Fibroblast of lung (primary cell): ENCODE measurements around the gene SLC22A4. TPM values are rescaled to one million over a fixed set of nuclear protein-coding genes. Genes with fewer than 3 reads are reported as not detected.

Source experiments
- DNase-seq, 2 donors: peaks; one replicate each; pipeline versions ENCODE4 v3.0.0 to v3.0.0-alpha.2; 2010; ENCODE audit warnings: low read depth in 2 of 2
- H2AFZ ChIP-seq: 2 replicates; pipeline ENCODE4 v1.5.1; 2012; ENCODE audit warnings: low read length, control low read depth, inconsistent platforms
- H3K27ac ChIP-seq: 2 replicates; pipeline ENCODE4 v1.5.1; 2011; ENCODE audit warnings: low read length, control low read depth; ENCODE audit not compliant: insufficient read depth
- H3K27me3 ChIP-seq: 2 replicates; pipeline ENCODE4 v1.5.1; 2011; ENCODE audit warnings: mild to moderate bottlenecking, low read length; ENCODE audit not compliant: control insufficient read depth, insufficient read depth
- H3K36me3 ChIP-seq: 2 replicates; pipeline ENCODE4 v1.5.1; 2011; ENCODE audit warnings: low read length; ENCODE audit not compliant: control insufficient read depth, insufficient read depth
- H3K4me1 ChIP-seq: 2 replicates; pipeline ENCODE4 v1.5.1; 2011; ENCODE audit warnings: low read length; ENCODE audit not compliant: control insufficient read depth, insufficient read depth; ENCODE audit errors: extremely low read depth
- H3K4me2 ChIP-seq: 2 replicates; pipeline ENCODE4 v1.5.1; 2011; ENCODE audit warnings: low read length, control low read depth; ENCODE audit not compliant: insufficient read depth; ENCODE audit errors: extremely low read depth
- H3K4me3 ChIP-seq, 4 experiments: fragments of 200-600 bp in 1 of 4; sonication (generic) in 1 of 4; replicated peaks in 1 of 4; 2 replicates each; pipeline ENCODE4 v1.5.1; 2011 to 2016; ENCODE audit warnings: low read length in 4 of 4, low read depth in 3 of 4, mild to moderate bottlenecking in 3 of 4, control low read depth in 2 of 4, inconsistent platforms in 1 of 4, mixed read lengths in 1 of 4; ENCODE audit not compliant: insufficient read depth in 1 of 4; ENCODE audit errors: control extremely low read depth in 1 of 4
- H3K79me2 ChIP-seq: 2 replicates; pipeline ENCODE4 v1.5.1; 2012; ENCODE audit warnings: mild to moderate bottlenecking, low read length, inconsistent platforms; ENCODE audit not compliant: control insufficient read depth, insufficient read depth
- H3K9ac ChIP-seq: 2 replicates; pipeline ENCODE4 v1.5.1; 2011; ENCODE audit warnings: mild to moderate bottlenecking, low read length, control low read depth; ENCODE audit not compliant: insufficient read depth
- H3K9me3 ChIP-seq: 2 replicates; pipeline ENCODE4 v1.5.1; 2012; ENCODE audit warnings: low read depth, low read length; ENCODE audit not compliant: control insufficient read depth, insufficient read depth
- H4K20me1 ChIP-seq: 2 replicates; pipeline ENCODE4 v1.5.1; 2011; ENCODE audit warnings: low read length; ENCODE audit not compliant: control insufficient read depth, insufficient read depth; ENCODE audit errors: extremely low read depth
- EZH2 ChIP-seq: IDR thresholded peaks from 2 replicates; pipeline ENCODE4 v1.5.1; 2012; ENCODE audit warnings: low read length, control low read depth, mild to moderate bottlenecking; ENCODE audit errors: missing control alignments
- polyA plus RNA-seq, 2 donors: library from polyadenylated mRNA; depleted of rRNA in 1 of 2; stranded (reverse) in 1 of 2; unstranded in 1 of 2; fragments of >200 nt; gene quantifications; 2 replicates each; pipeline ENCODE4 v1.2.1, GENCODE V29; 2011 to 2012; ENCODE audit warnings: missing spikeins in 1 of 2
- total RNA-seq: library from RNA; depleted of rRNA; stranded (reverse); fragments of >200 nt; gene quantifications from 2 replicates; pipeline ENCODE4 v1.2.1, GENCODE V29; 2014
- TF ChIP-seq, protein P1 (sequence below), 2 donors: IDR thresholded peaks in 1 of 2; conservative IDR thresholded peaks in 1 of 2; 1 replicate in 1 of 2; 2 replicates in 1 of 2; pipeline ENCODE4 v1.5.1; 2011 to 2012; ENCODE audit warnings: low read length in 2 of 2, control low read depth in 1 of 2, inconsistent platforms in 1 of 2, low read depth in 1 of 2, mild to moderate bottlenecking in 1 of 2

Gene SLC22A4
- total and polyA plus RNA-seq, 2 donors (not counting 1 experiment from before 2014, with no cell fraction given), result 1.1 to 4.1 TPM

DNA sequence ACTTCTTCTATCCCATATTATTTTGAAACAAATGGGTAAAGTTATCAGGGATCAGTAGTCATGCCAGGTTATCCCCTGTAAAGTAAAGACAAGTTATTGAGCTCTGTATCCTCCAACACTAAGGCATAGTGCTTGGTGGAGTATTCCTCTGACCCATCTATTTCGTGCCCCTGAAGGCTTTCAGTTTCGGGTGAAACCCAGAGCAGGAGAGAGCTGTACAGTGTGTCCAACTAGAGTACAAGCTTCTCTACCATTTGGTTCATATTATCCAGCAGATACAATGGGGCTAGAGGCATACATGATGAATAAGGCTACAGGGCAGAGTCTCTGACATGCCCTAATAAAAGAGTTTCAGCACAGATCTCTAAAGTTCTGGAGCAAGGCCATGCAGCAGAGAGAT lies 3.2 kb upstream of the SLC22A4 start:
- Histone ChIP-seq H3K79me2 (peaks cover 6% of the 10 kb centered on the region), H3K4me3 (no peak overlapping the region), H3K4me1 (peaks cover 4% of the 10 kb centered on the region), H3K4me2 (no peak overlapping the region), H3K9me3 (no peaks in the 10 kb centered on the region), H3K27ac (no peak overlapping the region), H4K20me1 (no peaks in the 10 kb centered on the region), H3K36me3 (no peaks in the 10 kb centered on the region), H2AFZ (no peak overlapping the region), H3K27me3 (no peaks in the 10 kb centered on the region), H3K9ac (no peak overlapping the region)
- DNase-seq, result no peak
- no peak for TF ChIP-seq EZH2
- TF ChIP-seq, protein P1, sequence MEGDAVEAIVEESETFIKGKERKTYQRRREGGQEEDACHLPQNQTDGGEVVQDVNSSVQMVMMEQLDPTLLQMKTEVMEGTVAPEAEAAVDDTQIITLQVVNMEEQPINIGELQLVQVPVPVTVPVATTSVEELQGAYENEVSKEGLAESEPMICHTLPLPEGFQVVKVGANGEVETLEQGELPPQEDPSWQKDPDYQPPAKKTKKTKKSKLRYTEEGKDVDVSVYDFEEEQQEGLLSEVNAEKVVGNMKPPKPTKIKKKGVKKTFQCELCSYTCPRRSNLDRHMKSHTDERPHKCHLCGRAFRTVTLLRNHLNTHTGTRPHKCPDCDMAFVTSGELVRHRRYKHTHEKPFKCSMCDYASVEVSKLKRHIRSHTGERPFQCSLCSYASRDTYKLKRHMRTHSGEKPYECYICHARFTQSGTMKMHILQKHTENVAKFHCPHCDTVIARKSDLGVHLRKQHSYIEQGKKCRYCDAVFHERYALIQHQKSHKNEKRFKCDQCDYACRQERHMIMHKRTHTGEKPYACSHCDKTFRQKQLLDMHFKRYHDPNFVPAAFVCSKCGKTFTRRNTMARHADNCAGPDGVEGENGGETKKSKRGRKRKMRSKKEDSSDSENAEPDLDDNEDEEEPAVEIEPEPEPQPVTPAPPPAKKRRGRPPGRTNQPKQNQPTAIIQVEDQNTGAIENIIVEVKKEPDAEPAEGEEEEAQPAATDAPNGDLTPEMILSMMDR (conservative IDR thresholded peaks at IDR 0.05 in 1 of 2, IDR thresholded peaks at IDR 0.05 in 1 of 2; ENCODE audit: low read depth in 1 of 2, low read length in 2 of 2), result no peak

DNA sequence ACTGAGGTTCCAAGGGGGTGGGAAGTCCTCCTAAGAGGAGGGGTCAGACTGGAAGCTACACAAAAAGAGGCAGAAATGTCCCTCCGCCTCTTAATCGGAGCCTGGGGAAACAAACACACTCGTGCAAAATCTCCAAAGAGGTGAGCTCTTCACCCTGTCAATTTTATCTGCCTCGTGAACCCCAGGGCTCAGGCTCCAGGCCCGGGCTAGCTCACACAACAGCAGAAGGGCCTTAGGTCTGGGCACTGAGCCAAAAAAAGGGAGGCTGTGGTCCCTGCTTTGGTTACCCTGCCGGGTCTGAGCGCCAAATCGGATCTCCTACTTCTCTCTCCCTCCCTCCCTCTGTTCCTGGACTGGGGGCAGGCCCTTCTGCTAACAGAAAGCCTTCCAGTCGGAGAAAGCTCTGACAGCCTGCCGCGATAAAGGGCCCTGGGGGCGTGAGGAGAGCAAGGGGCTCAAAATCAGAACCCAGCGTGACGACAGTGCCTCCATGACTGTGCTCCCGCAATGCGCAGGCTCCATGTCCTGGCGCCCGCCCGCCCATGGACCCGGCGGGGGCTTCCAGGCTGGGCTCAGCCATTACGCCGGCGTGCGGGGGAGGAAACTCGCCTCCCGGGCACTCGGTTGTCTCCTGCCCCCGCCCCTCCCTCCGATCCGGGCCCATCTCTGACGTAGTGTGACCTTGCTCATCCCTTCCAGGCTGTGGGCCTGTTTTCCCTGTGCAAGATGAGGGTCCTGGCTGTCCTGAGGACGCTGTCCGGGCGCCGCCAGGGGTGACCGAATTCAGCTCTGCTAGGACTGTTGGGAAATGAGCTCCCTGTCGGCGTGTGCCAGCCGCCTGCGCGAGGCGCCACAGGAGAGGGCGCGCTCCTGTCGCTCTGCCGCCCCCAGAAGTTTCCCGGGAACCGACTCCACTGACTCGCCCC lies 865 bp upstream of the SLC22A4 start:
- Histone ChIP-seq H3K27ac (peak overlapping the region; percentile 90), H3K36me3 (no peaks in the 10 kb centered on the region), H3K27me3 (no peaks in the 10 kb centered on the region), H3K4me1 (peaks cover 4% of the 10 kb centered on the region), H3K9ac (peak overlapping the region; percentile 91), H3K9me3 (no peaks in the 10 kb centered on the region), H3K79me2 (peaks cover 9% of the 10 kb centered on the region), H2AFZ (peak overlapping the region; percentile 75), H3K4me3 (peak overlapping the region; percentile 54 to 70 (median 58)), H4K20me1 (no peaks in the 10 kb centered on the region), H3K4me2 (peak overlapping the region; percentile 82)
- DNase-seq, result peak; percentile 84 to 89
- TF ChIP-seq EZH2, result no peak
- TF ChIP-seq, protein P1 (conservative IDR thresholded peaks at IDR 0.05 in 1 of 2, IDR thresholded peaks at IDR 0.05 in 1 of 2; ENCODE audit: low read depth in 1 of 2, low read length in 2 of 2), result peak in 1 of 2 donors; percentile 17

DNA sequence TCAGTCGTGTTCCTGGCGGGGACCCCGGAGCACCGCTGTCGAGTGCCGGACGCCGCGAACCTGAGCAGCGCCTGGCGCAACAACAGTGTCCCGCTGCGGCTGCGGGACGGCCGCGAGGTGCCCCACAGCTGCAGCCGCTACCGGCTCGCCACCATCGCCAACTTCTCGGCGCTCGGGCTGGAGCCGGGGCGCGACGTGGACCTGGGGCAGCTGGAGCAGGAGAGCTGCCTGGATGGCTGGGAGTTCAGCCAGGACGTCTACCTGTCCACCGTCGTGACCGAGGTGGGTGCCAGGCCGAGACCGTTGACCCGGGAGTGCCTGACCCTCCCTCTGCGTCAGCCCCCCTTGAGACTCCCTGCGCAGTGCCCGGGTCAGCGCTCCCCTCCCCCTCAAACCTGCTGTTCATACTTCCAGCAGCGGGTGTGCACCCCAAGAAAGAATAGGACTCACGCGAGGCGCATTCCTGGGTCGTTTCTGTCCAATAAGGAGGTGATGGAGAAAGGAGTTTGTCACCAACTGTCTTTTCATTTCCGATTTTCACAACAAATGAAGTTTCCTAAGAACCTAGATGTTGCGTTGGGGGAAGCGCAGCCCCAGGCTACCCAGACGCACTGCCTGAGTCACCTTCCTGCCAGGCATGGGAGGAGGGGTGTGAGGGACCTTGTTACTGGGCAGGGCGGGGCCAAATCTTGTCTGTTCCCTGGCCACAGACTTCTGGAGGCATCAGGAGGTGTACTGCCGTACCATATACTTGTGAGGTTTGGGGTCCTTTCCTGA lies 722 bp downstream of the SLC22A4 start:
- H3K27ac ChIP-seq, result peak overlapping the region; percentile 90
- H3K27me3 ChIP-seq, result no peaks in the 10 kb centered on the region
- TF ChIP-seq EZH2, result no peak
- TF ChIP-seq, protein P1 (conservative IDR thresholded peaks at IDR 0.05 in 1 of 2, IDR thresholded peaks at IDR 0.05 in 1 of 2; ENCODE audit: low read depth in 1 of 2, low read length in 2 of 2), result no peak
- peak; percentile 63 to 79 for DNase-seq
- peak overlapping the region; percentile 91 for H3K9ac ChIP-seq
- H2AFZ ChIP-seq, result peak overlapping the region; percentile 57
- H3K36me3 ChIP-seq, result no peaks in the 10 kb centered on the region
- peak overlapping the region; percentile 85 for H3K4me2 ChIP-seq
- no peaks in the 10 kb centered on the region for H4K20me1 ChIP-seq
- H3K79me2 ChIP-seq, result peaks cover 9% of the 10 kb centered on the region
- peak overlapping the region; percentile 49 to 70 (median 57) for H3K4me3 ChIP-seq
- peaks cover 4% of the 10 kb centered on the region for H3K4me1 ChIP-seq
- H3K9me3 ChIP-seq, result no peaks in the 10 kb centered on the region
